HepG2 (cell line): ENCODE results near the gene DTX2. TPM values are rescaled to one million over a fixed set of nuclear protein-coding genes. Genes with fewer than 3 reads are reported as not detected.

Source experiments
- GATAD2A ChIP-seq: IDR thresholded peaks from 2 replicates; pipeline ENCODE4 v1.6.1; 2016
- KDM5A ChIP-seq: fragments of 200-600 bp; sonication (generic); IDR thresholded peaks from 2 replicates; pipeline ENCODE4 v1.7.0; 2018; ENCODE audit warnings: antibody characterized with exemption, mild to moderate bottlenecking, low read length, borderline replicate concordance
- KDM5B ChIP-seq: sonication (generic); formaldehyde crosslinking; IDR thresholded peaks from 2 replicates; pipeline ENCODE4 v1.4.0; 2020; ENCODE audit warnings: missing genetic modification reagents, mild to moderate bottlenecking, borderline replicate concordance
- MAZ ChIP-seq, 2 experiments: sonication (generic) in 1 of 2; formaldehyde crosslinking in 1 of 2; IDR thresholded peaks; 2 replicates each; pipeline versions ENCODE4 v1.5.0 to v1.6.1; 2012 to 2020; ENCODE audit warnings: low read depth in 2 of 2, mild to moderate bottlenecking in 2 of 2, borderline replicate concordance in 1 of 2, improper control_type of control experiment in 1 of 2, low read length in 1 of 2, missing genetic modification reagents in 1 of 2, moderate library complexity in 1 of 2
- MXD4 ChIP-seq: IDR thresholded peaks from 2 replicates; pipeline ENCODE4 v1.6.1; 2016; ENCODE audit warnings: mild to moderate bottlenecking, missing biosample characterization, missing genetic modification reagents
- RFXAP ChIP-seq: sonication (generic); formaldehyde crosslinking; IDR thresholded peaks from 2 replicates; pipeline ENCODE4 v1.4.0; 2020; ENCODE audit warnings: missing genetic modification reagents, borderline replicate concordance
- SMC3 ChIP-seq: IDR thresholded peaks from 2 replicates; pipeline ENCODE4 v1.6.1; 2011; ENCODE audit warnings: low read length, improper control_type of control experiment
- SRY ChIP-seq: sonication (generic); formaldehyde crosslinking; IDR thresholded peaks from 2 replicates; pipeline ENCODE4 v1.8.0; 2022; ENCODE audit warnings: mild to moderate bottlenecking, missing genetic modification reagents
- TOPORS ChIP-seq: sonication (generic); formaldehyde crosslinking; IDR thresholded peaks from 2 replicates; pipeline ENCODE4 v1.8.0; 2023; ENCODE audit warnings: mild to moderate bottlenecking, missing genetic modification reagents
- YEATS4 ChIP-seq: sonication (generic); formaldehyde crosslinking; IDR thresholded peaks from 2 replicates; pipeline ENCODE4 v1.4.0; 2020; ENCODE audit warnings: missing genetic modification reagents, borderline replicate concordance
- ZBTB7B ChIP-seq: sonication (generic); formaldehyde crosslinking; IDR thresholded peaks from 2 replicates; pipeline ENCODE4 v1.4.0; 2020; ENCODE audit warnings: missing genetic modification reagents
- ZNF138 ChIP-seq: sonication (generic); formaldehyde crosslinking; IDR thresholded peaks from 2 replicates; pipeline ENCODE4 v1.5.0; 2020; ENCODE audit warnings: mild to moderate bottlenecking, low read depth, missing genetic modification reagents
- ZNF143 ChIP-seq: sonication (generic); formaldehyde crosslinking; IDR thresholded peaks from 2 replicates; pipeline ENCODE4 v1.4.0; 2020; ENCODE audit warnings: missing genetic modification reagents
- ZNF282 ChIP-seq: fragments of 450-650 bp; IDR thresholded peaks from 2 replicates; pipeline ENCODE4 v1.6.1; 2018; ENCODE audit not compliant: partially characterized antibody
- ZNF335 ChIP-seq: sonication (generic); formaldehyde crosslinking; IDR thresholded peaks from 2 replicates; pipeline ENCODE4 v1.4.0; 2020; ENCODE audit warnings: missing genetic modification reagents
- ZNF556 ChIP-seq: sonication (generic); formaldehyde crosslinking; IDR thresholded peaks from 2 replicates; pipeline ENCODE4 v1.4.0; 2020; ENCODE audit warnings: mild to moderate bottlenecking, missing genetic modification reagents, borderline replicate concordance
- ZNF761 ChIP-seq: sonication (generic); formaldehyde crosslinking; conservative IDR thresholded peaks from 2 replicates; pipeline ENCODE4 v1.4.0; 2020; ENCODE audit warnings: mild to moderate bottlenecking, missing genetic modification reagents
- polyA plus RNA-seq, 8 experiments: library from polyadenylated mRNA; depleted of rRNA in 3 of 8; stranded (reverse) in 7 of 8; unstranded in 1 of 8; fragments of >200 nt; fragmentation: Illumina TruSeq in 4 of 8; extraction: Trizol in 4 of 8; gene quantifications; 2 replicates each; pipeline versions ENCODE4 v1.2.1 to v1.2.3, GENCODE V29; 2011 to 2016; ENCODE audit warnings: low read depth in 4 of 8, missing spikeins in 1 of 8, mixed read lengths in 1 of 8; ENCODE audit not compliant: insufficient read depth in 1 of 8
- total RNA-seq, 5 experiments: library from RNA; depleted of rRNA; stranded (reverse); fragments of >200 nt; fragmentation: Illumina TruSeq; extraction: Trizol; gene quantifications; 2 replicates each; pipeline ENCODE4 v1.2.3, GENCODE V29; 2016; ENCODE audit warnings: low read depth in 1 of 5
- TF ChIP-seq, protein P1 (sequence below): sonication (generic); formaldehyde crosslinking; IDR thresholded peaks from 2 replicates; pipeline ENCODE4 v1.4.0; 2020; ENCODE audit warnings: missing genetic modification reagents, mild to moderate bottlenecking, borderline replicate concordance
- TF ChIP-seq, protein P2 (sequence below): sonication (generic); formaldehyde crosslinking; IDR thresholded peaks from 2 replicates; pipeline ENCODE4 v1.5.0; 2020; ENCODE audit warnings: missing genetic modification reagents, mild to moderate bottlenecking, borderline replicate concordance
- TF ChIP-seq, protein P3 (sequence below): IDR thresholded peaks from 2 replicates; pipeline ENCODE4 v1.6.1; 2016; ENCODE audit warnings: low read depth, control low read depth
- TF ChIP-seq, protein P4 (sequence below): sonication (generic); formaldehyde crosslinking; IDR thresholded peaks from 2 replicates; pipeline ENCODE4 v1.4.0; 2020; ENCODE audit warnings: missing genetic modification reagents

DTX2 gene
- total and polyA plus RNA-seq, 2 of the 13 experiments (the other 11 are each of a cell fraction or from before 2014, with no cell fraction given) = 5.5 to 6.2 TPM

DNA sequence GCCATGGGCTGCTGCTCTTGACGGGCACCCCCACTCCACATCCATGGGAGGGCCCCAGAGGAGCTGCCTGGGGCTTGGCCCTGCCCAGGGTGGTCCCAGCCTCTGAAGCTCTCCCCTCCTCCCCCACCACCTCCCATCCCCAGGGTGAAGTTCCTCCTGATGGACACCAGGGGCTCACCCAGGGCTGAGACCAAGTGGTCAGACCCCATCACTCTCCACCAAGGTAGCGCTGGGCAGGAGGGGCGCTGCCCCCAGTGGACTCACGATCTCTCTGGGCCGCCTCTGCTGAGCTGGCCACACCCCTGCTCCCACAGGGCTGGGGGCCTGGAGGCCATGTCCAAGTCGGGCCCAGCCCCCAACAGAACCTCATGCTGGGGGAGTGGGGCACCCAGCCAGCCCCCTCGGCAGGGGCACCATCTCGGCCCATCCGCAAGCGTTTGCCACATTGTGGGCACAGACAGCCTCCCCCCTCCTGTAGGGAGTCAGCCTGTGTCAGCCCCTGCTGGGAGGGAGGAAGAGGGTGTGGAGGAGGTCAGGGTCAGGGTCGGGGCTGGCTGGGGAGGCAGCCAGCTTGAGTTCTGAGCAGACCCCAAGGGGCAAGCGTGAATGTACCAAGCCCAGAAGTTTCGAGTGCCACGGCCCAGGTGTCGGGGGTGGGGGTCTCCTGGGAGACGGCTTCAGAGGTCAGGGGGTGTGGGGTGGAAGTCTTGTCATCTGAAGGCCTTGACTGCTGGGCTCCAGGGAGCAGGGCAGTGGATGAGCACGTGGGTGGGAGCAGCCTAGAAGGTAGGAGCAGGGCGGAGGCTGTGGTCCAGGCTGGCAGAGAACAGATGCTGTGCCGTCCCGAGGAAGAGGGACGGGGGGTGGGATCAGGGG lies 51.7 kb downstream of the DTX2 start (continued):
- TF ChIP-seq MXD4 (CRISPR knock-in tag) (no peak), ZNF556 (0 out of 2 replicates have a peak, but pooled peaks have one; percentile 37), SRY (no peak), ZNF761 (CRISPR knock-in tag) (no peak), MAZ (IDR thresholded peaks at IDR 0.05; ENCODE audit: borderline replicate concordance, low read depth, low read length) (no peak), MAZ (CRISPR knock-in tag; IDR thresholded peaks at IDR 0.05; ENCODE audit: low read depth) (peak; percentile 32; the same call in 1 of the 2 replicates), ZNF138 (CRISPR knock-in tag) (no peak), SMC3 (no peak), ZNF143 (CRISPR knock-in tag) (no peak), YEATS4 (peak; percentile 24; the same call in 1 of the 2 replicates), GATAD2A (peak; percentile 43; the same call in 1 of the 2 replicates), KDM5A (no peak), TOPORS (CRISPR knock-in tag) (no peak), RFXAP (CRISPR knock-in tag) (no peak), KDM5B (CRISPR knock-in tag) (no peak), ZNF335 (CRISPR knock-in tag) (no peak), ZBTB7B (CRISPR knock-in tag) (peak; percentile 42; the same call in 1 of the 2 replicates), ZNF282 (no peak)
- TF ChIP-seq, protein P1, sequence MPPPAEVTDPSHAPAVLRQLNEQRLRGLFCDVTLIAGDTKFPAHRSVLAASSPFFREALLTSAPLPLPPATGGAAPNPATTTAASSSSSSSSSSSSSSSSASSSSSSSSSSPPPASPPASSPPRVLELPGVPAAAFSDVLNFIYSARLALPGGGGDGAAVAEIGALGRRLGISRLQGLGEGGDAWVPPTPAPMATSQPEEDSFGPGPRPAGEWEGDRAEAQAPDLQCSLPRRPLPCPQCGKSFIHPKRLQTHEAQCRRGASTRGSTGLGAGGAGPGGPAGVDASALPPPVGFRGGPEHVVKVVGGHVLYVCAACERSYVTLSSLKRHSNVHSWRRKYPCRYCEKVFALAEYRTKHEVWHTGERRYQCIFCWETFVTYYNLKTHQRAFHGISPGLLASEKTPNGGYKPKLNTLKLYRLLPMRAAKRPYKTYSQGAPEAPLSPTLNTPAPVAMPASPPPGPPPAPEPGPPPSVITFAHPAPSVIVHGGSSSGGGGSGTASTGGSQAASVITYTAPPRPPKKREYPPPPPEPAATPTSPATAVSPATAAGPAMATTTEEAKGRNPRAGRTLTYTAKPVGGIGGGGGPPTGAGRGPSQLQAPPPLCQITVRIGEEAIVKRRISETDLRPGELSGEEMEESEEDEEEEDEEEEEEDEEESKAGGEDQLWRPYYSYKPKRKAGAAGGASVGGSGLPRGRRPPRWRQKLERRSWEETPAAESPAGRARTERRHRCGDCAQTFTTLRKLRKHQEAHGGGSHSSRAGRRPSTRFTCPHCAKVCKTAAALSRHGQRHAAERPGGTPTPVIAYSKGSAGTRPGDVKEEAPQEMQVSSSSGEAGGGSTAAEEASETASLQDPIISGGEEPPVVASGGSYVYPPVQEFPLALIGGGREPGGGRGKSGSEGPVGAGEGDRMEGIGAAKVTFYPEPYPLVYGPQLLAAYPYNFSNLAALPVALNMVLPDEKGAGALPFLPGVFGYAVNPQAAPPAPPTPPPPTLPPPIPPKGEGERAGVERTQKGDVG (CRISPR knock-in tag) = 0 out of 2 replicates have a peak, but pooled peaks have one; percentile 48
- TF ChIP-seq, protein P2, sequence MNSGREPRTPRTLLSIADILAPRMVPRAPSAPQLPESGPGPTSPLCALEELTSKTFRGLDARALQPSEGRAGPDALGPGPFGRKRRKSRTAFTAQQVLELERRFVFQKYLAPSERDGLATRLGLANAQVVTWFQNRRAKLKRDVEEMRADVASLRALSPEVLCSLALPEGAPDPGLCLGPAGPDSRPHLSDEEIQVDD (CRISPR knock-in tag) = no peak
- TF ChIP-seq, protein P3, sequence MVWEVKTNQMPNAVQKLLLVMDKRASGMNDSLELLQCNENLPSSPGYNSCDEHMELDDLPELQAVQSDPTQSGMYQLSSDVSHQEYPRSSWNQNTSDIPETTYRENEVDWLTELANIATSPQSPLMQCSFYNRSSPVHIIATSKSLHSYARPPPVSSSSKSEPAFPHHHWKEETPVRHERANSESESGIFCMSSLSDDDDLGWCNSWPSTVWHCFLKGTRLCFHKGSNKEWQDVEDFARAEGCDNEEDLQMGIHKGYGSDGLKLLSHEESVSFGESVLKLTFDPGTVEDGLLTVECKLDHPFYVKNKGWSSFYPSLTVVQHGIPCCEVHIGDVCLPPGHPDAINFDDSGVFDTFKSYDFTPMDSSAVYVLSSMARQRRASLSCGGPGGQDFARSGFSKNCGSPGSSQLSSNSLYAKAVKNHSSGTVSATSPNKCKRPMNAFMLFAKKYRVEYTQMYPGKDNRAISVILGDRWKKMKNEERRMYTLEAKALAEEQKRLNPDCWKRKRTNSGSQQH = no peak
- TF ChIP-seq, protein P4, sequence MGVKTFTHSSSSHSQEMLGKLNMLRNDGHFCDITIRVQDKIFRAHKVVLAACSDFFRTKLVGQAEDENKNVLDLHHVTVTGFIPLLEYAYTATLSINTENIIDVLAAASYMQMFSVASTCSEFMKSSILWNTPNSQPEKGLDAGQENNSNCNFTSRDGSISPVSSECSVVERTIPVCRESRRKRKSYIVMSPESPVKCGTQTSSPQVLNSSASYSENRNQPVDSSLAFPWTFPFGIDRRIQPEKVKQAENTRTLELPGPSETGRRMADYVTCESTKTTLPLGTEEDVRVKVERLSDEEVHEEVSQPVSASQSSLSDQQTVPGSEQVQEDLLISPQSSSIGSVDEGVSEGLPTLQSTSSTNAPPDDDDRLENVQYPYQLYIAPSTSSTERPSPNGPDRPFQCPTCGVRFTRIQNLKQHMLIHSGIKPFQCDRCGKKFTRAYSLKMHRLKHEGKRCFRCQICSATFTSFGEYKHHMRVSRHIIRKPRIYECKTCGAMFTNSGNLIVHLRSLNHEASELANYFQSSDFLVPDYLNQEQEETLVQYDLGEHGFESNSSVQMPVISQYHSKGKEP = no peak
